Suprapubic skin (tissue), 4 donors: Measurements from ENCODE around the gene NME7. TPM values are rescaled to one million over a fixed set of nuclear protein-coding genes. Genes with fewer than 3 reads are reported as not detected.

Experiments
- DNase-seq, 2 donors: peaks; one replicate each; pipeline ENCODE4 v3.0.0-alpha.2; 2019; ENCODE audit warnings: low spot score in 2 of 2
- H3K27ac ChIP-seq: fragments of 200-600 bp; sonication (generic); one replicate; pipeline ENCODE4 v1.5.1; 2019
- H3K27me3 ChIP-seq: fragments of 200-600 bp; sonication (generic); one replicate; pipeline ENCODE4 v1.5.1; 2019
- H3K36me3 ChIP-seq: fragments of 200-600 bp; sonication (generic); one replicate; pipeline ENCODE4 v1.5.1; 2019
- H3K4me1 ChIP-seq: fragments of 200-600 bp; sonication (generic); one replicate; pipeline ENCODE4 v1.5.1; 2019
- H3K4me3 ChIP-seq: fragments of 200-600 bp; sonication (generic); one replicate; pipeline ENCODE4 v1.5.1; 2019; ENCODE audit warnings: mild to moderate bottlenecking
- H3K9me3 ChIP-seq: fragments of 200-600 bp; sonication (generic); one replicate; pipeline ENCODE4 v1.5.1; 2019
- EP300 ChIP-seq: sonication (generic); formaldehyde crosslinking; IDR thresholded peaks from one replicate; pipeline ENCODE4 v1.6.1; 2017; ENCODE audit warnings: antibody characterized with exemption
- POLR2A ChIP-seq, 2 donors: fragments of 450-650 bp; IDR thresholded peaks; one replicate each; pipeline ENCODE4 v1.6.1; 2017; ENCODE audit warnings: antibody characterized with exemption in 2 of 2, mild to moderate bottlenecking in 2 of 2, moderate library complexity in 2 of 2
- POLR2AphosphoS5 ChIP-seq, 3 donors: sonication (generic); formaldehyde crosslinking; IDR thresholded peaks; one replicate each; pipeline ENCODE4 v1.6.1; 2017; ENCODE audit warnings: antibody characterized with exemption in 3 of 3
- WGBS: methylation state at CpG from one replicate; pipeline ENCODE4 v1.1.5; 2018; 5-methylcytosine and 5-hydroxymethylcytosine counted together
- total RNA-seq, 4 donors: library from RNA; depleted of rRNA; stranded (reverse); fragments of >200 nt; gene quantifications; one replicate each; pipeline ENCODE4 v1.1.0, GENCODE V29; 2016
- TF ChIP-seq, protein P1 (sequence below), 2 donors: fragments of 200-600 bp in 1 of 2; fragments of 450-650 bp in 1 of 2; sonication (generic) in 1 of 2; IDR thresholded peaks; one replicate each; pipeline ENCODE4 v1.5.1; 2016 to 2019; ENCODE audit warnings: antibody characterized with exemption in 2 of 2, mild to moderate bottlenecking in 1 of 2, moderate library complexity in 1 of 2

NME7 gene
- total RNA-seq, 4 donors from 2014 or later = 9.5 to 13.9 (median 11.7) TPM

DNA sequence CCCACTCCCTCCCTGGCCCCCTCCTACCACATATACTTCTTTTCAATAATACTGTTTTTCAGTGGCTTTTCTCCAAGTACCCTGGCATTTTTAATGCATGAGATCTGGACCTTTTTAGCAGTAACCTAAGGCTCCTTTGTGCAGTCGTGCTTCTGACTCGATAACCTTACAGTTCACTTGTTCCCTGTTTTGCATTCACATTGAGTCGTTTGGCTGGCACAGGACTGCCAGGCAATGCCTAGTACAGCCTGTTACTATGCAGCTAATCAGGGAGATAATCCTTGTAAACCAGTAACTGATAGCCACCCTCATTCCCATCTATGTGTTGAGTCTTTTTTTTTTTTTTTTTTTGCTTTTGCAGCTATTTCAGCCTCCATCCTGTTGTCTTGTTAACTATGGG lies 257.4 kb downstream of the NME7 start:
- Histone ChIP-seq H3K9me3 (no peaks in the 10 kb centered on the region), H3K27ac (peak overlapping the region; percentile 91), H3K4me3 (peak overlapping the region; percentile 92), H3K27me3 (no peaks in the 10 kb centered on the region), H3K4me1 (peaks cover 41% of the 10 kb centered on the region), H3K36me3 (no peaks in the 10 kb centered on the region)
- 28% methylated on average over 3 of the region's 3 CpGs for WGBS
- no peak for DNase-seq
- TF ChIP-seq POLR2AphosphoS5 (IDR thresholded peaks at IDR 0.05) (no peak), POLR2A (IDR thresholded peaks at IDR 0.05) (no peak), EP300 (no peak)
- TF ChIP-seq, protein P1, sequence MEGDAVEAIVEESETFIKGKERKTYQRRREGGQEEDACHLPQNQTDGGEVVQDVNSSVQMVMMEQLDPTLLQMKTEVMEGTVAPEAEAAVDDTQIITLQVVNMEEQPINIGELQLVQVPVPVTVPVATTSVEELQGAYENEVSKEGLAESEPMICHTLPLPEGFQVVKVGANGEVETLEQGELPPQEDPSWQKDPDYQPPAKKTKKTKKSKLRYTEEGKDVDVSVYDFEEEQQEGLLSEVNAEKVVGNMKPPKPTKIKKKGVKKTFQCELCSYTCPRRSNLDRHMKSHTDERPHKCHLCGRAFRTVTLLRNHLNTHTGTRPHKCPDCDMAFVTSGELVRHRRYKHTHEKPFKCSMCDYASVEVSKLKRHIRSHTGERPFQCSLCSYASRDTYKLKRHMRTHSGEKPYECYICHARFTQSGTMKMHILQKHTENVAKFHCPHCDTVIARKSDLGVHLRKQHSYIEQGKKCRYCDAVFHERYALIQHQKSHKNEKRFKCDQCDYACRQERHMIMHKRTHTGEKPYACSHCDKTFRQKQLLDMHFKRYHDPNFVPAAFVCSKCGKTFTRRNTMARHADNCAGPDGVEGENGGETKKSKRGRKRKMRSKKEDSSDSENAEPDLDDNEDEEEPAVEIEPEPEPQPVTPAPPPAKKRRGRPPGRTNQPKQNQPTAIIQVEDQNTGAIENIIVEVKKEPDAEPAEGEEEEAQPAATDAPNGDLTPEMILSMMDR (IDR thresholded peaks at IDR 0.05) = no peak

DNA sequence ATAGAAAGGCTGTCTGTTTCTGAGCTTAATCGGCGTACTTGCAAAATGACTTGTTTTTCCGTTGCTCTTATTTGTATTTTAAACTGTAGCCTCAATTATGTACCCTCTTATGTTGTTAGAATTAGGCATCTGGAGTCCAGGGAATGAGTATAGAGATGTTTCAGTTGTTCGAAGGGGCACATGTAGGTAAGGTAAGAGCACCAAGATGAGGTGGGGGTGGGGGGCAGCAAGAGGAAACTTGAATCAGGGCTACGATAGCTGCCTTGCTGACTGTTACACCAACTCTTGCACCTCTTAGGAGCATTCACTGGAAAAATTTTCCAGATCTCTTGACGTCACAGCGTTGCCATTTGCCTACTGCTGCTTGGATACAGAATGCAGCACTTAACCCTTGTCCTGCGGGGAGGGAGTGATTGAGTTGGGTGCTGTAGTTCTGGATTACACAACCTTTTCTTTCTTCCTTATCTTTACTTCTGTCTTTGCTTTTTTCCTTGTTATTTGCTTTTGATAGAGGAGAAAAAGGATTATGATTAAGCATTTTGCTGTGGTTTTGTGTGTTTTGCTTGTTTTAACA lies 257.9 kb downstream of the NME7 start:
- peak overlapping the region; percentile 91 for H3K27ac ChIP-seq
- no peaks in the 10 kb centered on the region for H3K36me3 ChIP-seq
- H3K9me3 ChIP-seq = no peaks in the 10 kb centered on the region
- WGBS = 62% methylated on average over 8 of the region's 8 CpGs
- TF ChIP-seq POLR2A (IDR thresholded peaks at IDR 0.05) (no peak), POLR2AphosphoS5 (IDR thresholded peaks at IDR 0.05) (no peak), EP300 (no peak)
- TF ChIP-seq, protein P1 (IDR thresholded peaks at IDR 0.05) = no peak
- DNase-seq = no peak
- peak overlapping the region; percentile 92 for H3K4me3 ChIP-seq
- peaks cover 43% of the 10 kb centered on the region for H3K4me1 ChIP-seq
- no peaks in the 10 kb centered on the region for H3K27me3 ChIP-seq

DNA sequence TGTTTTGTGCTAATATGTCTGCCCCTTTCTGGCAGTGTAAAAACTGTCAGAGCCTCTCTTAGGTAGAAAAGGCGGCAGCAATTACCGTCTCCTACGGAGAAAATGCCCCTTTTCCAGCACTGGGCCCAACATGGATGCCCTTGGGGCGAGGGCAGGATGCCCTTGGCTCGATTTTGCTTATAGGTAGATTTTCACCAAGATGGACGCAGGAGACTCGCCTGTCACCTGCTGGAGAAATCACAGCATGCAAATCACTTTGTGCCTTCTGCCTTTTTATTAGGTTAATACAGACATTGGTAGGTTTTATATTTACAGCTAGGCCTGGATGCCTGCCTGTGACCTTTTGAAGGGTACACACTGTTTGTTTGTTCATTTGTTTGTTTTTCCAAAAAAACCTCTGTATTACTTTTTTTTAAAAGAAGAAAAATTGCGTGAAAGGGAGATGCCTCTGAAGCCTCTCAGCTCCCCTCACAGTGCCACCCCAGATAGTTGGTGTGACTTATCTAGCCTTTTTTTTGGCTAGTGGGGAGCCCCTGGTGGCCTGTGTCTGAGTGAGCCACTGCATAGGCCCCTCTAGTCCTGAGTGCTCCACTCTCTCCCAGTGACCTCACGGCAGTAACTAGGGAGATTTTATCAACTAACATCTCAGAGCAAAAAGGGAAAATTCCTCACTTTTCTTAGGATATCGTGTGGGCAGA lies 258.6 kb downstream of the NME7 start:
- WGBS = 74% methylated on average over 10 of the region's 10 CpGs
- Histone ChIP-seq H3K4me3 (peak overlapping the region; percentile 92), H3K36me3 (no peaks in the 10 kb centered on the region), H3K4me1 (peaks cover 43% of the 10 kb centered on the region), H3K27ac (peak overlapping the region; percentile 91), H3K27me3 (no peaks in the 10 kb centered on the region), H3K9me3 (no peaks in the 10 kb centered on the region)
- TF ChIP-seq EP300 = no peak
- TF ChIP-seq, protein P1 (IDR thresholded peaks at IDR 0.05) = peak in 1 of 2 donors; percentile 8
- no peak for DNase-seq

DNA sequence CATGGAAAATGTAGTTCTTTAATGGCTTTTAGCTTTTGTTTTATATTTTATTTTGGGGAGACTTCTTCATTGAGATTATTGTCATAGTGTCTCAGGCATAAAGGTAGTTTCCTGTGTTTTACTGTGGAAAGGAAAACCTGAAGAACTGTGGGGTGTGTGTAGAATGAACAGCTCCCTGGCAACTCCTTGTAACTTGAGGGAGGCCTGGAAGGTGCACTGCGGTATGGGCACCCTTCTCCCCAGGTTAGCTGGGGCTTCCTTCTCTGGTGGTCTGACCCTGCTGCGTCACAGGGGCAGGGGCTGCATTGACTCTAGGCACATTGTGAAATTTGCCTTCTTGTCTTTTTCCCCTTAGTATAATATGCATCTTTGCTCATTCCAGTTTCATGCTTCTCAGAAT lies 259.4 kb downstream of the NME7 start:
- no peaks in the 10 kb centered on the region for H3K36me3 ChIP-seq
- no peak for DNase-seq
- H3K4me3 ChIP-seq = peak overlapping the region; percentile 92
- TF ChIP-seq EP300 = no peak
- no peak for TF ChIP-seq POLR2A (IDR thresholded peaks at IDR 0.05)
- TF ChIP-seq POLR2AphosphoS5 (IDR thresholded peaks at IDR 0.05) = no peak
- TF ChIP-seq, protein P1 (IDR thresholded peaks at IDR 0.05) = no peak
- WGBS = 67% methylated on average over 2 of the region's 2 CpGs
- H3K27ac ChIP-seq = peak overlapping the region; percentile 91
- H3K27me3 ChIP-seq = no peaks in the 10 kb centered on the region
- no peaks in the 10 kb centered on the region for H3K9me3 ChIP-seq
- peaks cover 49% of the 10 kb centered on the region for H3K4me1 ChIP-seq

DNA sequence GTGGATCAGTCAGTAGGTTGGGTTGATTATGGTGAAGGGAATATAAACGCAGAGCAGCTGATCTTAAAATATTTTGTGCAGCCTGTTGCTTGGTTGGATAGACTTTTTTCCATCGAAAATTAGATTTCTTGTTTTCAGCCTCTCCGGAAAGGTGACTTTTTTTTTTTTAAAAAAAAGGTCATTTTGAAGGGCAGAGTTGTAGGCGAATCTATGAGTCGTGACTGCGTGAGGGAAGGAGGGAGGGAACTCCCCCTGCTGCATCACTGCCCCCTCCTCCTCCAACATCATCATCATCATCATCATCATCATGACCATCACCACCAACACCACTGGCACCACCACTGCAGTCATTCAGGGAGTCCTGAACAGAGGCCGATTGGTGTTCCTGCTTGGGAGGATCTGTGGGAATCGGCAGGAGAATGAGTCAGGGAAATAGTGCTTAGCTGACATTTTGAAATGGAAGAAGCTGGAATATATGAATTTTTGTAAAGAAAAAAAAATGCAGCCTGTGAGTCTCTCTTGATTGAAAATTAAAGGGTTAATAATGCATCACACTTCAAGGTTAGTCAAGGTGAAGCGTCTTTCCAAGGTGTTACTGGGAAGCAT lies 259.9 kb downstream of the NME7 start:
- no peaks in the 10 kb centered on the region for H3K27me3 ChIP-seq
- no peaks in the 10 kb centered on the region for H3K9me3 ChIP-seq
- peak overlapping the region; percentile 91 for H3K27ac ChIP-seq
- H3K4me3 ChIP-seq = peak overlapping the region; percentile 92
- WGBS = 65% methylated on average over 9 of the region's 9 CpGs
- peaks cover 55% of the 10 kb centered on the region for H3K4me1 ChIP-seq
- H3K36me3 ChIP-seq = no peaks in the 10 kb centered on the region
- TF ChIP-seq EP300 (no peak), POLR2A (IDR thresholded peaks at IDR 0.05) (no peak), POLR2AphosphoS5 (IDR thresholded peaks at IDR 0.05) (no peak)
- TF ChIP-seq, protein P1 (IDR thresholded peaks at IDR 0.05) = no peak
- DNase-seq = no peak
